Right cardiac atrium (tissue), 5 donors: ENCODE data around the gene DSCAML1. TPM values are rescaled to one million over a fixed set of nuclear protein-coding genes. Genes with fewer than 3 reads are reported as not detected.
A peak's percentile ranks its signal among the peaks of the same experiment; 100 is the strongest.

Experiments
- ATAC-seq, 2 donors: fragments of 200-7000 bp; cut with Tn5 transposase; one replicate each; pipeline versions ENCODE4 v1.8.0 to v1.9.1; 2020; ENCODE audit warnings: moderate library complexity in 2 of 2, mild to moderate bottlenecking in 1 of 2
- DNase-seq, 3 donors: peaks; one replicate each; pipeline ENCODE4 v3.0.0-alpha.2; 2020
- H3K27ac ChIP-seq: one replicate; pipeline ENCODE4 v1.5.1; 2013; ENCODE audit warnings: mild to moderate bottlenecking, low read length, control low read depth, moderate library complexity
- H3K27me3 ChIP-seq: one replicate; pipeline ENCODE4 v1.6.1; 2013; ENCODE audit not compliant: control insufficient read depth, insufficient read depth
- H3K4me1 ChIP-seq: one replicate; pipeline ENCODE4 v1.6.1; 2013; ENCODE audit warnings: low read length; ENCODE audit not compliant: control insufficient read depth, insufficient read depth
- H3K4me3 ChIP-seq: one replicate; pipeline ENCODE4 v1.5.1; 2013; ENCODE audit warnings: low read length, control low read depth
- H3K9me3 ChIP-seq: one replicate; pipeline ENCODE4 v1.6.1; 2013; ENCODE audit warnings: low read length; ENCODE audit not compliant: control insufficient read depth
- WGBS: extraction: QIAGEN DNeasy Blood & Tissue Kit; methylation state at CpG from one replicate; pipeline ENCODE4 v1.1.7; 2013; 5-methylcytosine and 5-hydroxymethylcytosine counted together
- intact Hi-C, 4 donors: fragments of 100-400 bp; cut with DNase I; formaldehyde crosslinking; loops; one replicate each; pipeline versions ENCODE4 v1.11.0 to v1.14.0; 2022 to 2023
- polyA plus RNA-seq: library from polyadenylated mRNA; stranded (reverse); fragments of 200-250 nt; gene quantifications from one replicate; pipeline ENCODE4 v1.2.3, GENCODE V29; 2013
- total RNA-seq, 4 donors: library from RNA; stranded (reverse); fragmentation: NEBNext Ultra II Directional; extraction: Animal tissue kit (Norgen Biotek cat#: 25700); gene quantifications; one replicate each; pipeline ENCODE4 v1.2.1, GENCODE V29; 2021
- donor health status: healthy with polysubstance abuse.
- donor health status: DM: no; HTN: yes; CAD: no.
- donor health status: DM: no; HTN: no; CAD: no.
- donor health status: DM: no; HTN: yes; CAD: no; lungs with severe emphysema.
- donor health status: DM: yes; HTN: yes; CAD: no.

DSCAML1 gene
- total and polyA plus RNA-seq, 5 donors, result 0.45 to 1.4 (median 0.96) TPM

DNA sequence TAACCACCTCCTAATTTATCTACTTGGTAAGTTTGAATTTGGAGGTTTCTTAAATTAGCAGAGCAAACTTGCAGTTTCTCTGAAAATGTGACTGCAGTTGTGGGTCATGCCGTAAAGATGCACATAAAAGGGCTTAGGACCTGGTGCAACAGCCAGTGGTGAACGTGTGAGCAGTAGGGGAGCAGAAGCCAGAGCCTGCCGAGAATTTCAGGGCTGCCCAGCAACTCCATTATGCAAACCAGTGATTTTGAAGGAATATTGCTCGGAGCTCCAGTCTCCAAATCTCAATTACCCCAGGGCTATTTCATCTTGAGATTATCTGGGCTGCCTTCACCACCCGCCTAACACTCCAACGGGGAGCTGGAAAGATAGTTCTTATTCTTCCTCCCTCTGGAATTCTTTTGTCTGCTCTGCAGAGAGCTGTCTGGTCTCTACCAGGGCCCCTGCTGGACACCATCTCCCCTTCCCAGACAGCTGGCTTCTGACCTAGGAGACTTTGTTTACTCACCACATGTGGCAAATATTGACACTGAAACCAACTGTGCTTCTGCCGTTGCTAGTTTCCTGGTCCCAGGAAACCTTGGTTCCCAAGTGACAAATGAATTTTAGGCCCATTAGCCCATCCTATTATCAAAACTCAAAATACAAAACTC, 93.9 kb downstream of the DSCAML1 start:
- ATAC-seq (no peak), DNase-seq (no peak)
- no peak overlapping the region for H3K4me3 ChIP-seq
- H3K9me3 ChIP-seq, result no peaks in the 10 kb centered on the region
- H3K27me3 ChIP-seq, result no peaks in the 10 kb centered on the region
- no peak overlapping the region for H3K27ac ChIP-seq
- intact Hi-C loops, result no loop called here
- H3K4me1 ChIP-seq, result peaks cover 3% of the 10 kb centered on the region
- WGBS, result 57% methylated on average over 7 of the region's 7 CpGs

DNA sequence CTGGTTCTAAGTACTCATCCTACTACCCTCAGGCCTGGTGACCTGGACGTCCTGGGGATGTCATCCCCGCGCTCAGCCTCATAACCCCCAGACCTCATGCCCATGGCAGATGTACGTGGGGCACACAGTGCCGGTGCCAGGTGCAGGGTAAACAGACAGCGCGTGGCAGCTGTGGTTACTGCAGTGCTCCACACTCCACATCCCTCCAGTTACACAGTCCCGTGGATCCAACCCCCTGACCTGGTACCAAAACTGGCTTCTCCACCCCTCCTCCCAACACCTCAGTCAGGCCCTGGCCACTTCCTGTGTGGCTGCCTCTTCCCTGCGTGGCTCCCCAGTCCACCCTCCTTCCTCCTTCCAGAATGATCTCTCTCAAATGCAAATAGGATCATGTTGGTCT, 95.2 kb downstream of the DSCAML1 start:
- ATAC-seq, result no peak
- intact Hi-C loops, result no loop called here
- H3K4me1 ChIP-seq, result peaks cover 3% of the 10 kb centered on the region
- H3K27ac ChIP-seq, result no peak overlapping the region
- no peak overlapping the region for H3K4me3 ChIP-seq
- no peak for DNase-seq
- no peaks in the 10 kb centered on the region for H3K27me3 ChIP-seq
- WGBS, result 86% methylated on average over 9 of the region's 9 CpGs
- no peaks in the 10 kb centered on the region for H3K9me3 ChIP-seq

DNA sequence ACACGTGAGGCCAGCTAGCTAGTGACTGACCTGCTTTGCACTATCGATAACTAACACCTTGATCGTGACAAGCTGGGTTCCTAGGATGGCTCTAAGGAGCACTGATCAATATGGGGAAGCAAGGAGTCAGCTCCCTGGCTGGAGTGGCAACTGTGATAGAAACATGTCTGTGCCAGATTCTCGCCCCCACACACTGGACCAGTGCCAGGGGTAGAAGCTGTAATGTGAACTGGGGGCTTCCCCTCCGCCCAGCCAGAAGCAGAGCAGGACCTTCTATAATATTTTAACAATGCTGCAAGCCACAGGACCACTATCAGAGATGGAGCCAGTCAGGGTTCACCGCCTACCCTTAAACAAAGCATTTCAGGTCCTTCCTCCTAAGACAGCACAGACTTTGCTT, 96.5 kb downstream of the DSCAML1 start:
- no peak overlapping the region for H3K4me3 ChIP-seq
- ATAC-seq (no peak), DNase-seq (no peak)
- WGBS, result 91% methylated on average over 6 of the region's 6 CpGs
- no peak overlapping the region for H3K27ac ChIP-seq
- intact Hi-C loops, result no loop called here
- H3K27me3 ChIP-seq, result no peaks in the 10 kb centered on the region
- peaks cover under 1% of the 10 kb centered on the region for H3K4me1 ChIP-seq
- H3K9me3 ChIP-seq, result no peaks in the 10 kb centered on the region

DNA sequence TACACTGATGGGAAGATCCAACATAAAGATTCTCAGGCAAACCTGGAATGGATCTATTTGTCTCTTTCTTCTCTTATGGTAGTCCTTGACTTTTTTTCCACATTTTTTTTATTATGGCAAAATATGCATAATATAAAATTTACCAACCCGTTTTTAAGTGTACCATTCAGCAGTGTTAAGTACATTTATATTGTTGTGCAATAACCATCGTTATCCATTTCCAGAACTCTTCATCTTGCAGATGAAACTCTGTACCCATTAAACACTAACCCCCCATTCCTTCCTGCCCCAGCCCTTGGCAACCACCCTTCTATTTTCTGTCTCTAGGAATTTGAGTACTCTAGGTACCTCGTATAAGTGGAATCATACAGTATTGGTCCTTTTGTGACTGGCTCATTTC, 99.7 kb downstream of the DSCAML1 start:
- H3K27ac ChIP-seq, result no peak overlapping the region
- H3K4me3 ChIP-seq, result no peak overlapping the region
- H3K27me3 ChIP-seq, result no peaks in the 10 kb centered on the region
- no peaks in the 10 kb centered on the region for H3K4me1 ChIP-seq
- WGBS, result 86% methylated on average over 3 of the region's 3 CpGs
- ATAC-seq (no peak), DNase-seq (no peak)
- intact Hi-C loops, result no loop called here
- no peaks in the 10 kb centered on the region for H3K9me3 ChIP-seq

DNA sequence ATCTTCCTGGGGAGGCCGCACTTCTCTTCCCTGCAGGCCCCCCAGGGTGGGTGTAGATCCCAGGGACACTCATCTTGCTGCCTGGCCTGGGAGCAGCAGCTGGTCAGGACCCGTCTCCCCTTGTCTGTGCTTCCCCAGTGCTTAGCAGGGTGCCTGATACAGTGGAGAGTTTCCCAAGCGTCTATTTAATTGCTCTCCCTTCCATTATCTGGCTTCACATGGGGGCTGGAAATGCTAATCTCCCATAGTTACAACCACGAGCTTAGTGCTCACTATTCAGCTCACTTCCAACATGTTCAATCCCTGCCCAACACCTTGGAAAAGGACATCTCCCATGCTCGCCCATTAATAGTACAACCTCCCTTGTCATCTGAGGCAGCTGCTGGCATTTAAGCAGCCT, 100.5 kb downstream of the DSCAML1 start:
- H3K4me1 ChIP-seq, result no peaks in the 10 kb centered on the region
- H3K9me3 ChIP-seq, result no peaks in the 10 kb centered on the region
- intact Hi-C loops, result no loop called here
- H3K27me3 ChIP-seq, result no peaks in the 10 kb centered on the region
- ATAC-seq, result no peak
- H3K27ac ChIP-seq, result no peak overlapping the region
- DNase-seq, result no peak
- 61% methylated on average over 5 of the region's 5 CpGs for WGBS
- H3K4me3 ChIP-seq, result no peak overlapping the region

DNA sequence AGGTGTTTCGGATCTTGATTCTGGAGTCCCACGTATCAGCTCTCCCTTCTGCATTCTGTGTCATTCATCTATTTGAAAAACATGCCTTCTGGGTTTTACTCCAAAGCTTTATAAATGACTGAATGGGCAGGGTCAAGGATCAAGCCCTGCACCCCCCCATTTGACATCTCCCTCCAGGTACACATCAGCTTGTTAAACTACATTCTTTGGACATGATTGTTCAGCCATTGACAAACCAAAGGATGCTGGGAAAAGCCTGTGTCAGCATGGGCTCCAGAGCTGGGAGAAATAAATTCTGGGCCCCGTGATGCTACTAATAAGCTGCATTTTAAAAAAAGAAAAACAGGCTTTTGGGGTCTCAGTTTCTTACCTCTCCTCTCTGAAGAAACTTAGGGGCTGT, 103.7 kb downstream of the DSCAML1 start:
- ATAC-seq, result no peak
- H3K27me3 ChIP-seq, result no peaks in the 10 kb centered on the region
- no peak overlapping the region for H3K27ac ChIP-seq
- no peak overlapping the region for H3K4me3 ChIP-seq
- H3K9me3 ChIP-seq, result no peaks in the 10 kb centered on the region
- H3K4me1 ChIP-seq, result peaks cover 3% of the 10 kb centered on the region
- intact Hi-C loops, result no loop called here
- 97% methylated on average over 3 of the region's 3 CpGs for WGBS
- no peak for DNase-seq

DNA sequence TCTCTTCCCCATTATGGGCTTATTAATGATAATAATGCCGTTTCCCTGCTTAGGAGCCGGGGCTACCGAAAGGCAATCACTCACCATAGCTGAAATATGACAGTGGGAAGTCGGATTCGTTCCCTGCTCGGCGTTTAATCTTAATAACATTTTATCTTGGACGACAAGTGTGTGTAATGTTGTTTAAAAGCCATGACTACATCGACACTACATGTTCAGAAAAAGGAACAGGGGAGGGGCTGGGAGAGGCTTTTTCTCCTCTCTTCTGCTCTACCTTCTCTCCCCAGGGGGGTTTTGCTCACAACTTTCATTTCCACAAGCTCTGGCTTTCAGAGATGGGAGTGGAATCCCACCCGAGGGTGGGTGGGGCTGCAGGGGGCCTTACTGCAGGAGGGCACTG, 105.5 kb downstream of the DSCAML1 start:
- ATAC-seq, result peak; percentile 17 to 38
- 29% methylated on average over 10 of the region's 10 CpGs for WGBS

DNA sequence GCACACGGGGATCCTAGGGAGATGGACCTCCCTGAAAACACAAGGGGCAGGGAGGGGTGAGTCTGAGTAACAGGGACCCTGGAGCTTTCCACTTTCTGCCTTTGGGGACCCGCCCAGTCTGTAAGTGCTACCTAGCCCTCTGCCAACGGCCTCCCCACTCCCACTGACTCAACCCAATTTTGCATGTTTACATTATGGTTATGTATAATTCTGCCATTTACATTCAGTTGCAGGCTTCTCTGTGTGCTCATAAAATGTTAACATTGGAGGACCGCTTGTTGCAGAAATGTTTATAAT, 105.8 kb downstream of the DSCAML1 start:
- ATAC-seq (no peak), DNase-seq (no peak)
- peaks cover 3% of the 10 kb centered on the region for H3K4me1 ChIP-seq
- no peaks in the 10 kb centered on the region for H3K9me3 ChIP-seq
- H3K27ac ChIP-seq, result no peak overlapping the region
- H3K27me3 ChIP-seq, result no peaks in the 10 kb centered on the region
- intact Hi-C loops, result no loop called here
- no peak overlapping the region for H3K4me3 ChIP-seq
- 67% methylated on average over 4 of the region's 4 CpGs for WGBS

More for the DNA sequence above, 105.5 kb downstream of the DSCAML1 start:
- DNase-seq, result no peak
- Histone ChIP-seq H3K4me1 (peaks cover 3% of the 10 kb centered on the region), H3K9me3 (no peaks in the 10 kb centered on the region), H3K27ac (no peak overlapping the region), H3K4me3 (no peak overlapping the region), H3K27me3 (no peaks in the 10 kb centered on the region)
- intact Hi-C loops, result no loop called here

DNA sequence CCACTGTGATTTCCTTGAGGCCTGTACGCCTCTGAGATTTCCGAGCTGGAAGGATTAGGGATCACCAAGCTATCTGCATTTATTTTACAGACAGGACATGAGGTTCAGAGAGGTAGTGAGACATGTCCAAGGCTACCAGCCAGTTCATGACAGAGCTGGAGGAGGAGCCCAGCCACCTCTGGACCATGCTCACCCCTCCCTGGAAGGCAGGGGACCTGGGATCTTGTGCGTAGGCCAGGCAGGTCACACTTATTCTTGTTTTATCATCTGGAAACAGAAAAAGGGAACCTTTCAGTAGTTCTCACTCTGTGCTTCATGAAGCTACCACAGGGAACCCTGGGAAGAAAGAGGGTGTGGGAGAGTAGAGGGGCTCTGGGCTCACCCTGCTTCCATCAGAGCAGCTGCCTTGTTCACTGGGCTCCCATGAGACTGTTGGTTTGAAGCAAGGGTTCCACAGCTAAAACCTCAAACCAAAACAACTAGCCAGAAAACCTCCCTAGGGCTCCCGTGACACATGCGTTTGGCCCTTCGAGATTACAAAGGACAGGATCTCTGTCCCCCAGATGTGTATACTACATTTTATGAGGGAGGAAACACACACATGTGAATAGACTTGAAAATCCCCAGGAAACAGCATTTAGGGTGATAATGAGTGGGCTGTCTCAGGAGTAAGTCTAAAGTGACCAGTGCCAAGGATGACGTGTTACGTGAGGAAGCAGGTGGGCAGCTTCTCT, 106.4 kb downstream of the DSCAML1 start:
- WGBS, result 74% methylated on average over 8 of the region's 8 CpGs
- H3K27me3 ChIP-seq, result no peaks in the 10 kb centered on the region
- H3K27ac ChIP-seq, result no peak overlapping the region
- DNase-seq, result no peak
- no peaks in the 10 kb centered on the region for H3K9me3 ChIP-seq
- H3K4me1 ChIP-seq, result peaks cover 3% of the 10 kb centered on the region
- no peak overlapping the region for H3K4me3 ChIP-seq
- intact Hi-C loops, result no loop called here
- ATAC-seq, result peak in 1 of 2 donors; percentile 20

DNA sequence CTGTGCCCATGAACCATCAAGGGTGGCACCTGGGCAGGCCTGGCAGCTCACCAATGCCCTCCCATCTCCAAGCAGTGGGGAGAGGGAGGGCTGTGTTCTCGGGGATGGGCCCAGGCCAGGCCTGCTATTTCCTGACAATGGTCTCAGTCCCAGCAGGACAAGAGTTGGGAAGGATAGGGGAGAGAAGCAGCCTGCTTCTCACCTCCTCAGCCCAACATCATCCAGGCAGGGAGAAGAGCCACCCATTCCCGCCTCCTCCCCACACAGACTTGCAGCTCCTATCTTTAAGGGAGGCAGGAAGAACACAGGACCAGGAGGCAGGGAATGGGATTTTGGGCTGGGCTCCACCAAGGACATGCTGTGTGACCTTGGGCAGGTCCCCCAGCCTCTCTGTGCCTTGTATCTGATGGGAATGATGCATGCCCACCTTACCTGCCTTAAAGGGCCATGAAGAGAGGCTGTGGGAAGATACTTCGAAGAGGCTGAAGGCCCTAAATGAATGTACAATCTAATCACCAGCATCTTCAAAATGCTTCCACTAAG, 108.7 kb downstream of the DSCAML1 start:
- H3K4me1 ChIP-seq, result peaks cover 3% of the 10 kb centered on the region
- H3K4me3 ChIP-seq, result no peak overlapping the region
- no peaks in the 10 kb centered on the region for H3K27me3 ChIP-seq
- 78% methylated on average over 3 of the region's 3 CpGs for WGBS
- intact Hi-C loops, result loop anchor here in 1 of 4 donors (10.0 kb wide), 1 partner anchor 154 kb away; no protein-coding TSS in a partner anchor
- ATAC-seq (no peak), DNase-seq (no peak)
- H3K27ac ChIP-seq, result no peak overlapping the region
- no peaks in the 10 kb centered on the region for H3K9me3 ChIP-seq

DNA sequence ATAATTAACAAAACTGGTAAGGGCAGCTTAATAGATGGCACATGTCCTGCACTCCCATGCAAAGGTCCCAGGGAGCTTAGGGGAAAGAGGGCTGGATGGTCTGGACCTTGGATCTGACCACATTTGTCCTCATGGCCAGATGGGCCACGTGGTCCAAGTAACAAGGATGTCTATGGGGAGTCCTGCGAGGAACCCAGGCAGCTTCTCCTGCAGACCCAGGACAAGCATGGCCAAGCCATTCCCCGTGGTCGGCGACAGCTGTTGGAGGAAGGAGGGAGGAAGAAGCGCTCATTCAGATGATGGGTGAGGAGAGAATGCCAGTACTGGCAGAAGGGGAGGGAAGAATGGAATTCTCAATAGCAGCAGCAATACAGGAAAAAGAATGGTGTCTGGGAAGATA, 109.2 kb downstream of the DSCAML1 start:
- ATAC-seq (no peak), DNase-seq (no peak)
- intact Hi-C loops, result loop anchor here in 1 of 4 donors (10.0 kb wide), 1 partner anchor 153 kb away; no protein-coding TSS in a partner anchor
- Histone ChIP-seq H3K27ac (no peak overlapping the region), H3K9me3 (no peaks in the 10 kb centered on the region), H3K27me3 (no peaks in the 10 kb centered on the region), H3K4me3 (no peak overlapping the region), H3K4me1 (peaks cover 3% of the 10 kb centered on the region)
- 92% methylated on average over 6 of the region's 6 CpGs for WGBS
